IMR-90 (cell line): Measurements from ENCODE around the gene CDO1. TPM values are rescaled to one million over a fixed set of nuclear protein-coding genes. Genes with fewer than 3 reads are reported as not detected.

Experiments used
- ATAC-seq: fragments of 200-7000 bp; cut with Tn5 transposase; 2 replicates; pipeline ENCODE4 v1.9.1; 2020; ENCODE audit warnings: low read depth, mild to moderate bottlenecking, moderate library complexity
- BruUV-seq: library from RNA; stranded (reverse); fragments of 400-500 nt; replicated peaks from 2 replicates; lab custom pipeline; 2021; lab: Mats Ljungman, UMichigan
- CTCF ChIA-PET: fragments of 300-600 bp; formaldehyde crosslinking; extraction: SDS; loops from one replicate; lab custom pipeline; 2021; ENCODE audit warnings: antibody characterized with exemption; lab: Yijun Ruan, JAX
- POLR2A ChIA-PET: fragments of 300-600 bp; sonication (Branson Sonifier 250); formaldehyde crosslinking; loops from one replicate; lab custom pipeline; 2022; ENCODE audit warnings: antibody characterized with exemption; ENCODE audit not compliant: unreplicated experiment; lab: Charles Lee
- DNase-seq: peaks from one replicate; pipeline ENCODE4 v3.0.0; 2013
- H2AFZ ChIP-seq: replicated peaks from 2 replicates; pipeline ENCODE3; 2013; ENCODE audit warnings: low read length, mild to moderate bottlenecking; ENCODE audit not compliant: poor library complexity
- H2AK5ac ChIP-seq: 2 replicates; pipeline ENCODE4 v1.6.1; 2013; ENCODE audit warnings: low read depth, low read length, inconsistent platforms
- H2AK9ac ChIP-seq: replicated peaks from 2 replicates; pipeline ENCODE3; 2013; ENCODE audit warnings: mild to moderate bottlenecking, low read depth, low read length, moderate library complexity; ENCODE audit not compliant: poor library complexity
- H2BK120ac ChIP-seq: 2 replicates; pipeline ENCODE4 v1.6.1; 2013; ENCODE audit warnings: low read depth, low read length, inconsistent platforms
- H2BK15ac ChIP-seq: 3 replicates; pipeline ENCODE4 v1.6.1; 2013; ENCODE audit warnings: low read depth, low read length, inconsistent platforms
- H2BK20ac ChIP-seq: 2 replicates; pipeline ENCODE4 v1.6.1; 2013; ENCODE audit warnings: low read depth, mild to moderate bottlenecking, inconsistent platforms, low read length, moderate library complexity
- H2BK5ac ChIP-seq: 2 replicates; pipeline ENCODE4 v1.6.1; 2013; ENCODE audit warnings: mild to moderate bottlenecking, low read depth, low read length, inconsistent platforms; ENCODE audit not compliant: poor library complexity, severe bottlenecking
- H3K14ac ChIP-seq: replicated peaks from 2 replicates; pipeline ENCODE4 v1.6.1; 2013; ENCODE audit warnings: low read depth, low read length, inconsistent platforms
- H3K18ac ChIP-seq: 2 replicates; pipeline ENCODE4 v1.6.1; 2013; ENCODE audit warnings: low read depth, low read length, control low read depth
- H3K23ac ChIP-seq: 2 replicates; pipeline ENCODE4 v1.6.1; 2013; ENCODE audit warnings: low read depth, low read length, inconsistent platforms
- H3K27ac ChIP-seq: 2 replicates; pipeline ENCODE4 v1.5.1; 2013; ENCODE audit warnings: mild to moderate bottlenecking, control low read depth, low read length; ENCODE audit not compliant: insufficient read depth
- H3K27me3 ChIP-seq: 2 replicates; pipeline ENCODE4 v1.6.1; 2013; ENCODE audit warnings: low read length; ENCODE audit not compliant: control insufficient read depth, insufficient read depth
- H3K36me3 ChIP-seq: 2 replicates; pipeline ENCODE4 v1.6.1; 2013; ENCODE audit warnings: low read length, mixed read lengths; ENCODE audit not compliant: control insufficient read depth, insufficient read depth
- H3K4ac ChIP-seq: 2 replicates; pipeline ENCODE4 v1.6.1; 2013; ENCODE audit warnings: low read depth, low read length, inconsistent platforms
- H3K4me1 ChIP-seq: 2 replicates; pipeline ENCODE4 v1.6.1; 2013; ENCODE audit warnings: low read length, mixed read lengths; ENCODE audit not compliant: control insufficient read depth, insufficient read depth
- H3K4me2 ChIP-seq: 2 replicates; pipeline ENCODE4 v1.6.1; 2013; ENCODE audit warnings: low read depth, mild to moderate bottlenecking, control low read depth, low read length, moderate library complexity
- H3K4me3 ChIP-seq: 2 replicates; pipeline ENCODE4 v1.5.1; 2013; ENCODE audit warnings: low read depth, mild to moderate bottlenecking, control low read depth, low read length, moderate library complexity; ENCODE audit not compliant: insufficient read depth
- H3K56ac ChIP-seq: 2 replicates; pipeline ENCODE4 v1.6.1; 2013; ENCODE audit warnings: low read length, inconsistent platforms; ENCODE audit not compliant: insufficient read depth; ENCODE audit errors: extremely low read depth
- H3K79me1 ChIP-seq, 2 experiments: 2 replicates each; pipeline ENCODE4 v1.6.1; 2013; ENCODE audit warnings: low read length in 2 of 2, inconsistent platforms in 1 of 2, low read depth in 1 of 2
- H3K9ac ChIP-seq: 2 replicates; pipeline ENCODE4 v1.6.1; 2013; ENCODE audit warnings: low read depth, low read length, control low read depth
- H3K9me1 ChIP-seq: 2 replicates; pipeline ENCODE4 v1.6.1; 2013; ENCODE audit warnings: low read length, inconsistent platforms; ENCODE audit not compliant: insufficient read depth
- H3K9me3 ChIP-seq: 2 replicates; pipeline ENCODE4 v1.6.1; 2013; ENCODE audit warnings: low read length; ENCODE audit not compliant: control insufficient read depth, insufficient read depth
- H4K20me1 ChIP-seq: 2 replicates; pipeline ENCODE4 v1.6.1; 2013; ENCODE audit warnings: low read length, inconsistent platforms; ENCODE audit not compliant: insufficient read depth
- H4K5ac ChIP-seq: 2 replicates; pipeline ENCODE4 v1.6.1; 2013; ENCODE audit warnings: mild to moderate bottlenecking, low read depth, low read length, control low read depth
- H4K8ac ChIP-seq, 2 experiments: 2 replicates each; pipeline ENCODE4 v1.6.1; 2013; ENCODE audit warnings: low read depth in 2 of 2, low read length in 2 of 2, control low read depth in 1 of 2, inconsistent platforms in 1 of 2
- H4K91ac ChIP-seq: 2 replicates; pipeline ENCODE4 v1.6.1; 2013; ENCODE audit warnings: low read depth, low read length, inconsistent platforms; ENCODE audit not compliant: insufficient read depth
- CEBPB ChIP-seq: IDR thresholded peaks from 2 replicates; pipeline ENCODE4 v1.6.1; 2012; ENCODE audit warnings: low read depth, low read length, improper control_type of control experiment
- MAFK ChIP-seq: IDR thresholded peaks from 2 replicates; pipeline ENCODE4 v1.6.1; 2012; ENCODE audit warnings: low read depth, low read length, improper control_type of control experiment
- WGBS, 2 experiments: methylation state at CpG; one replicate each; pipeline versions ENCODE4 v1.1.5 to v1.1.7; 2013; ENCODE audit warnings: missing lambda C conversion rate in 2 of 2; ENCODE audit not compliant: insufficient read length in 1 of 2; ENCODE audit errors: extremely low coverage in 2 of 2; 5-methylcytosine and 5-hydroxymethylcytosine counted together
- dilution Hi-C: fragments of 300-500 bp; cut with HindIII; formaldehyde crosslinking; loops from one replicate; pipeline ENCODE4 v1.14.3; 2018; ENCODE audit warnings: low sequenced_read_pairs; ENCODE audit not compliant: unreplicated experiment
- in situ Hi-C: fragments of 300-500 bp; cut with MboI; formaldehyde crosslinking; loops from 3 replicates; pipeline ENCODE4 v1.14.3; 2019; ENCODE audit warnings: low sequenced_read_pairs, inconsistent platforms, mixed read lengths
- intact Hi-C: fragments of 100-400 bp; cut with micrococcal nuclease; formaldehyde crosslinking; loops from 2 replicates; pipeline ENCODE4 v1.10.0; 2022
- polyA plus RNA-seq, 3 experiments: library from polyadenylated mRNA; depleted of rRNA; stranded (reverse); fragments of >200 nt; gene quantifications; 2 replicates each; pipeline ENCODE4 v1.2.3, GENCODE V29; 2012; ENCODE audit warnings: low replicate concordance in 1 of 3
- total RNA-seq: library from RNA; depleted of rRNA; stranded (reverse); fragments of >200 nt; gene quantifications from 2 replicates; pipeline ENCODE4 v1.2.3, GENCODE V29; 2012

Gene CDO1
- total and polyA plus RNA-seq, 2 of the 4 experiments (the other 2 are of a cell fraction), result 4.8 to 8.6 TPM

- Histone ChIP-seq H2AK5ac (no peak overlapping the region), H3K9ac (no peak overlapping the region), H3K27ac (no peak overlapping the region), H3K18ac (no peak overlapping the region), H3K79me1 (no peaks in the 10 kb centered on the region), H3K4me2 (no peak overlapping the region), H2AK9ac (no peak overlapping the region), H3K36me3 (no peaks in the 10 kb centered on the region), H2BK120ac (no peak overlapping the region), H3K4ac (no peak overlapping the region), H4K20me1 (no peaks in the 10 kb centered on the region), H4K8ac (no peak overlapping the region), H3K9me1 (no peaks in the 10 kb centered on the region; the same call in 1 of the 2 replicates), H3K23ac (no peak overlapping the region), H3K56ac (no peak overlapping the region), H3K14ac (no peak overlapping the region), H2BK15ac (no peak overlapping the region), H3K4me1 (no peaks in the 10 kb centered on the region), H4K91ac (no peak overlapping the region), H3K4me3 (no peak overlapping the region), H2BK20ac (no peak overlapping the region), H4K5ac (no peak overlapping the region), H2AFZ (no peak overlapping the region), H2BK5ac (no peak overlapping the region), H3K27me3 (peaks cover 2% of the 10 kb centered on the region; the same call in 1 of the 2 replicates), H3K9me3 (no peaks in the 10 kb centered on the region)
- TF ChIP-seq CEBPB (peak; percentile 70), MAFK (no peak)
- DNase-seq (no peak), ATAC-seq (no peak)
- no CpG with 5 or more reads among the region's 2 CpGs for WGBS, 2 experiments
- CTCF ChIA-PET, result no interaction called here
- POLR2A ChIA-PET, result no interaction called here
- intact Hi-C loops, result no loop called here
- no TSS peak for BruUV-seq
- in situ Hi-C loops, result no loop called here
- dilution Hi-C loops, result no loop called here
These were observed 18.2 kb downstream of the CDO1 start for GRCh38 chr5:115798252-115798651.
